ENCODE data around the gene CHRM1.

GRCh38 chr11:62895501-62895900 lies 25.7 kb downstream of the CHRM1 start:
- TF ChIP-seq POLR2A (IDR thresholded peaks at IDR 0.05): no peak
- no peak for TF ChIP-seq CTCF (IDR thresholded peaks at IDR 0.05)
